Measurements from ENCODE around the gene BMP8B. TPM values are rescaled to one million over a fixed set of nuclear protein-coding genes. Genes with fewer than 3 reads are reported as not detected.

The BMP8B gene
- total and polyA plus RNA-seq, 2 donors (not counting 1 experiment from before 2014, with no cell fraction given) = 0.01 TPM; not detected in 1

DNA sequence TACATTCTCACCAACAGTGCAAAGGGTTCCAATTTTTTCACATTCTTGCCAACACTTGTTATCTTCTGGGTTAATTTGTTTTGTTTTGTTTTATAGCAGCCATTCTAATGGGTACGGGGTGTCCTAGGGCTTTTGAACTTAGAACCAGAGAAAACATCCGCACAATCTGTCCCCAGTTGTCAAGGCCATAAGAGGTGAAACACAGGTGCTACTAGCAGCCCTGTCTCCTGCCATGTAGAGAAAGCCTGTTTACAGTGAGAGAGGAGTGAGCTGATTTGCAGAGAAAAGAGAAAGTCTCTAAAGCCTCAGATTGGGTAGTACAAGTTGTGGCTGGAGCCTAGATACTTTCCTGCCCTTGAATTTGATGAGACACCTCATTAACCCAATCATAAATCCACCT lies 46.4 kb upstream of the BMP8B start:
- H3K9me3 ChIP-seq (ENCODE audit: control insufficient read depth, insufficient read depth, low read depth, low read length) = no peaks in the 10 kb centered on the region
- TF ChIP-seq EZH2 (IDR thresholded peaks at IDR 0.05; ENCODE audit: low read length, missing control alignments) = no peak

DNA sequence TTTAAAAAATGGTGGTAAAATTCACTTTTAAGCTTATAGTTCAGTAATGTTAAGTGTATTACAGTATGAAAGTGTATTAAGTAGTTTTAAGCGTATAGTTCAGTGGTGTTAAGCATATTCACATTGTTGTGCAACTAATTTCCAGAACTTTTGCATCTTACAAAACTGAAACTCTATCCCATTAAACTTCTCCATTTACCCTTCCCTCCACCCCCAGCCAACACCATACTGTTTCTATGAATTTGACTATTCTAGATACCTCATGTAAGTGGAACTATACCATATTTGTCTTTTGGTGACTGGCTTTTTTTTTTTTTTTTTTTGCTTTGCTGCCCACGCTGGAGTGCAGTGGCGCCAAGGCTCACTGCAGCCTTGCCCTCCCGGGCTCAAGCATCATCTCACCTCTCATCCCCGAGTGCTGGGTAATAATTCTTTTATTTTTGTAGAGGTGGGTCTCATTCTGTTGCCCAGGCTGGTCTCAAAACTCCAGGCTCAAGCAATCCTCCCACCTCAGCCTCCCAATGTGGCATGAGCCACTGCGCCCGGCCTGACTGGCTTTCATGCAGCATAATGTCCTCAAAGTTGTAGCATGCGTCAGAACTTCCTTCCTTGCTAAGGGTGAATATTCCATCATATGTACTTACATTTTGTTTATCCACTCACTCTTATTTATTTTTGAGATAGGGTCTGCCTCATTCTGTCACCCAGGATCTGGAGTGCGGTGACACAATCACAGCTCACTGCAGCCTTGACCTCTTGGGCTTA lies 45.1 kb upstream of the BMP8B start:
- no peaks in the 10 kb centered on the region for H3K79me2 ChIP-seq (ENCODE audit: control insufficient read depth, insufficient read depth, low read length)
- H3K4me2 ChIP-seq (ENCODE audit: extremely low read depth, insufficient read depth, low read length) = no peak overlapping the region
- no peak overlapping the region for H3K4me3 ChIP-seq (replicated peaks in 1 of 4; ENCODE audit: control extremely low read depth in 1 of 4, insufficient read depth in 1 of 4, low read depth in 3 of 4, low read length in 4 of 4)
- H2AFZ ChIP-seq (ENCODE audit: low read length) = no peak overlapping the region
- H3K9me3 ChIP-seq (ENCODE audit: control insufficient read depth, insufficient read depth, low read depth, low read length) = no peaks in the 10 kb centered on the region
- H3K36me3 ChIP-seq (ENCODE audit: control insufficient read depth, insufficient read depth, low read length) = peaks cover 3% of the 10 kb centered on the region
- no peak overlapping the region for H3K9ac ChIP-seq (ENCODE audit: insufficient read depth, low read length)
- H3K4me1 ChIP-seq (ENCODE audit: control insufficient read depth, extremely low read depth, insufficient read depth, low read length) = no peaks in the 10 kb centered on the region
- H4K20me1 ChIP-seq (ENCODE audit: control insufficient read depth, extremely low read depth, insufficient read depth, low read length) = no peaks in the 10 kb centered on the region
- no peak for TF ChIP-seq EZH2 (IDR thresholded peaks at IDR 0.05; ENCODE audit: low read length, missing control alignments)
- TF ChIP-seq, protein P1, sequence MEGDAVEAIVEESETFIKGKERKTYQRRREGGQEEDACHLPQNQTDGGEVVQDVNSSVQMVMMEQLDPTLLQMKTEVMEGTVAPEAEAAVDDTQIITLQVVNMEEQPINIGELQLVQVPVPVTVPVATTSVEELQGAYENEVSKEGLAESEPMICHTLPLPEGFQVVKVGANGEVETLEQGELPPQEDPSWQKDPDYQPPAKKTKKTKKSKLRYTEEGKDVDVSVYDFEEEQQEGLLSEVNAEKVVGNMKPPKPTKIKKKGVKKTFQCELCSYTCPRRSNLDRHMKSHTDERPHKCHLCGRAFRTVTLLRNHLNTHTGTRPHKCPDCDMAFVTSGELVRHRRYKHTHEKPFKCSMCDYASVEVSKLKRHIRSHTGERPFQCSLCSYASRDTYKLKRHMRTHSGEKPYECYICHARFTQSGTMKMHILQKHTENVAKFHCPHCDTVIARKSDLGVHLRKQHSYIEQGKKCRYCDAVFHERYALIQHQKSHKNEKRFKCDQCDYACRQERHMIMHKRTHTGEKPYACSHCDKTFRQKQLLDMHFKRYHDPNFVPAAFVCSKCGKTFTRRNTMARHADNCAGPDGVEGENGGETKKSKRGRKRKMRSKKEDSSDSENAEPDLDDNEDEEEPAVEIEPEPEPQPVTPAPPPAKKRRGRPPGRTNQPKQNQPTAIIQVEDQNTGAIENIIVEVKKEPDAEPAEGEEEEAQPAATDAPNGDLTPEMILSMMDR (conservative IDR thresholded peaks at IDR 0.05 in 1 of 2, IDR thresholded peaks at IDR 0.05 in 1 of 2; ENCODE audit: low read depth in 1 of 2, low read length in 2 of 2) = no peak
- no peaks in the 10 kb centered on the region for H3K27me3 ChIP-seq (ENCODE audit: control insufficient read depth, insufficient read depth, low read length)
- DNase-seq (ENCODE audit: low read depth in 2 of 2) = no peak
- H3K27ac ChIP-seq (ENCODE audit: insufficient read depth, low read length) = no peak overlapping the region

More for the DNA sequence above, 46.4 kb upstream of the BMP8B start:
- Histone ChIP-seq H3K79me2 (ENCODE audit: control insufficient read depth, insufficient read depth, low read length) (no peaks in the 10 kb centered on the region), H2AFZ (ENCODE audit: low read length) (no peak overlapping the region), H3K27me3 (ENCODE audit: control insufficient read depth, insufficient read depth, low read length) (no peaks in the 10 kb centered on the region), H3K4me1 (ENCODE audit: control insufficient read depth, extremely low read depth, insufficient read depth, low read length) (no peaks in the 10 kb centered on the region), H4K20me1 (ENCODE audit: control insufficient read depth, extremely low read depth, insufficient read depth, low read length) (no peaks in the 10 kb centered on the region), H3K4me3 (replicated peaks in 1 of 4; ENCODE audit: control extremely low read depth in 1 of 4, insufficient read depth in 1 of 4, low read depth in 3 of 4, low read length in 4 of 4) (no peak overlapping the region), H3K27ac (ENCODE audit: insufficient read depth, low read length) (no peak overlapping the region), H3K36me3 (ENCODE audit: control insufficient read depth, insufficient read depth, low read length) (peaks cover 3% of the 10 kb centered on the region), H3K4me2 (ENCODE audit: extremely low read depth, insufficient read depth, low read length) (no peak overlapping the region), H3K9ac (ENCODE audit: insufficient read depth, low read length) (no peak overlapping the region)
- DNase-seq (ENCODE audit: low read depth in 2 of 2) = no peak

DNA sequence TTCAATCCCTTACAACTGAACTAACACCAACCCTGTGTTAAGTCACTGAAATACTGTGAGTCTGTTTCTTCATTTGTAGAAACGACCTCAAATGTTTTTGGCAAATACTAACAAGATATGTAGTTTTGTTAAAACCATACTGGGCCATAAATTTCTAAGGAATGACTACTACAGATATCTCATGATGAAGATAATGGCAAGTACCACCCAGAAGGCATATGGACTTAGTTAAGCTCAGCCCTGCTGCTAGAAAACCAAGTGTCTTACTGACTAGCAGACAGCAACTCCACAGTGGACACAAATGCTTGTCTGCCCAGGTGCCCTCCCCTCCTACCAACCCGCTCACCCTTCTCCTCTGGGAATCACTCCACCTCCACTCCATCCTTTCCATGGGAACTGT lies 44.5 kb upstream of the BMP8B start:
- no peaks in the 10 kb centered on the region for H3K9me3 ChIP-seq (ENCODE audit: control insufficient read depth, insufficient read depth, low read depth, low read length)
- peak in 1 of 2 donors; percentile 10 for DNase-seq (ENCODE audit: low read depth in 2 of 2)
- H3K27ac ChIP-seq (ENCODE audit: insufficient read depth, low read length) = no peak overlapping the region
- no peaks in the 10 kb centered on the region for H3K79me2 ChIP-seq (ENCODE audit: control insufficient read depth, insufficient read depth, low read length)
- no peak for TF ChIP-seq EZH2 (IDR thresholded peaks at IDR 0.05; ENCODE audit: low read length, missing control alignments)
- TF ChIP-seq, protein P1 (conservative IDR thresholded peaks at IDR 0.05 in 1 of 2, IDR thresholded peaks at IDR 0.05 in 1 of 2; ENCODE audit: low read depth in 1 of 2, low read length in 2 of 2) = no peak
- H3K9ac ChIP-seq (ENCODE audit: insufficient read depth, low read length) = no peak overlapping the region
- no peak overlapping the region for H3K4me3 ChIP-seq (replicated peaks in 1 of 4; ENCODE audit: control extremely low read depth in 1 of 4, insufficient read depth in 1 of 4, low read depth in 3 of 4, low read length in 4 of 4)
- H3K4me2 ChIP-seq (ENCODE audit: extremely low read depth, insufficient read depth, low read length) = no peak overlapping the region
- H3K36me3 ChIP-seq (ENCODE audit: control insufficient read depth, insufficient read depth, low read length) = peaks cover 3% of the 10 kb centered on the region
- H3K4me1 ChIP-seq (ENCODE audit: control insufficient read depth, extremely low read depth, insufficient read depth, low read length) = no peaks in the 10 kb centered on the region
- H2AFZ ChIP-seq (ENCODE audit: low read length) = no peak overlapping the region
- H3K27me3 ChIP-seq (ENCODE audit: control insufficient read depth, insufficient read depth, low read length) = peaks cover 3% of the 10 kb centered on the region
- H4K20me1 ChIP-seq (ENCODE audit: control insufficient read depth, extremely low read depth, insufficient read depth, low read length) = no peaks in the 10 kb centered on the region

Data from fibroblast of lung (primary cell).